DMS153 treated with DMSO at 0.1 percent for 48 hours (cell line): ENCODE results near the gene GNAO1.

Experiments
- DNase-seq: peaks from one replicate; lab custom pipeline; 2025; ENCODE audit not compliant: unreplicated experiment; lab: John Stamatoyannopoulos, UW

Gene GNAO1

GRCh38 chr16:56328276-56329022 is 137.2 kb downstream of the GNAO1 start:
- DNase-seq, result no peak

- DNase-seq, result no peak
Measured at GRCh38 chr16:56329887-56330286, 138.6 kb downstream of the GNAO1 start.

- no peak for DNase-seq
Measured at GRCh38 chr16:56330476-56330875, 139.2 kb downstream of the GNAO1 start.

GRCh38 chr16:56331399-56331798 is 140.1 kb downstream of the GNAO1 start:
- no peak for DNase-seq

- no peak for DNase-seq
Measured at GRCh38 chr16:56331915-56332314, 140.6 kb downstream of the GNAO1 start.

- no peak for DNase-seq
Measured at GRCh38 chr16:56332464-56333079, 141.3 kb downstream of the GNAO1 start.

- no peak for DNase-seq
Measured at GRCh38 chr16:56334761-56335160, 143.5 kb downstream of the GNAO1 start.

GRCh38 chr16:56336071-56336688 is 144.9 kb downstream of the GNAO1 start:
- no peak for DNase-seq

GRCh38 chr16:56336711-56337110 is 145.4 kb downstream of the GNAO1 start:
- no peak for DNase-seq

- DNase-seq, result no peak
Measured at GRCh38 chr16:56337131-56337857, 146.0 kb downstream of the GNAO1 start.

GRCh38 chr16:56337858-56338325 is 146.6 kb downstream of the GNAO1 start:
- DNase-seq, result no peak

- no peak for DNase-seq
Measured at GRCh38 chr16:56338566-56339318, 147.5 kb downstream of the GNAO1 start.

- DNase-seq, result no peak
Measured at GRCh38 chr16:56339431-56340195, 148.3 kb downstream of the GNAO1 start.

- DNase-seq, result no peak
Measured at GRCh38 chr16:56340416-56340815, 149.1 kb downstream of the GNAO1 start.

- DNase-seq, result no peak
Measured at GRCh38 chr16:56340864-56341365, 149.6 kb downstream of the GNAO1 start.

- no peak for DNase-seq
Measured at GRCh38 chr16:56341656-56342399, 150.5 kb downstream of the GNAO1 start.

GRCh38 chr16:56343661-56344517 is 152.6 kb downstream of the GNAO1 start:
- DNase-seq, result no peak
